ENCODE results near the gene COL19A1.

Gene COL19A1

GRCh38 chr6:70241031-70241430 lies 374.7 kb downstream of the COL19A1 start:
- Histone ChIP-seq H3K9ac (no peak overlapping the region), H3K27me3 (ENCODE audit: control insufficient read depth, insufficient read depth, low read length) (no peaks in the 10 kb centered on the region), H3K4me2 (ENCODE audit: low read length) (peak overlapping the region; percentile 6), H3K4me1 (peaks cover 3% of the 10 kb centered on the region), H3K36me3 (ENCODE audit: control insufficient read depth, insufficient read depth, low read length) (no peaks in the 10 kb centered on the region), H3K9me3 (ENCODE audit: control insufficient read depth, low read length) (no peaks in the 10 kb centered on the region), H3K4me3 (ENCODE audit: low read depth, low read length) (no peak overlapping the region), H3K79me2 (no peaks in the 10 kb centered on the region), H3K27ac (no peak overlapping the region), H2AFZ (no peak overlapping the region)
- TF ChIP-seq, protein P1, sequence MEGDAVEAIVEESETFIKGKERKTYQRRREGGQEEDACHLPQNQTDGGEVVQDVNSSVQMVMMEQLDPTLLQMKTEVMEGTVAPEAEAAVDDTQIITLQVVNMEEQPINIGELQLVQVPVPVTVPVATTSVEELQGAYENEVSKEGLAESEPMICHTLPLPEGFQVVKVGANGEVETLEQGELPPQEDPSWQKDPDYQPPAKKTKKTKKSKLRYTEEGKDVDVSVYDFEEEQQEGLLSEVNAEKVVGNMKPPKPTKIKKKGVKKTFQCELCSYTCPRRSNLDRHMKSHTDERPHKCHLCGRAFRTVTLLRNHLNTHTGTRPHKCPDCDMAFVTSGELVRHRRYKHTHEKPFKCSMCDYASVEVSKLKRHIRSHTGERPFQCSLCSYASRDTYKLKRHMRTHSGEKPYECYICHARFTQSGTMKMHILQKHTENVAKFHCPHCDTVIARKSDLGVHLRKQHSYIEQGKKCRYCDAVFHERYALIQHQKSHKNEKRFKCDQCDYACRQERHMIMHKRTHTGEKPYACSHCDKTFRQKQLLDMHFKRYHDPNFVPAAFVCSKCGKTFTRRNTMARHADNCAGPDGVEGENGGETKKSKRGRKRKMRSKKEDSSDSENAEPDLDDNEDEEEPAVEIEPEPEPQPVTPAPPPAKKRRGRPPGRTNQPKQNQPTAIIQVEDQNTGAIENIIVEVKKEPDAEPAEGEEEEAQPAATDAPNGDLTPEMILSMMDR (IDR thresholded peaks at IDR 0.05) = no peak

- no peaks in the 10 kb centered on the region for H3K9me3 ChIP-seq (ENCODE audit: control insufficient read depth, low read length)
- H3K27ac ChIP-seq = no peak overlapping the region
- peaks cover 3% of the 10 kb centered on the region for H3K4me1 ChIP-seq
- no peaks in the 10 kb centered on the region for H3K27me3 ChIP-seq (ENCODE audit: control insufficient read depth, insufficient read depth, low read length)
- no peak overlapping the region for H3K9ac ChIP-seq
- TF ChIP-seq, protein P1 (IDR thresholded peaks at IDR 0.05) = no peak
- no peak overlapping the region for H3K4me2 ChIP-seq (ENCODE audit: low read length)
- H2AFZ ChIP-seq = no peak overlapping the region
- H3K36me3 ChIP-seq (ENCODE audit: control insufficient read depth, insufficient read depth, low read length) = no peaks in the 10 kb centered on the region
- no peaks in the 10 kb centered on the region for H3K79me2 ChIP-seq
- no peak overlapping the region for H3K4me3 ChIP-seq (ENCODE audit: low read depth, low read length)
Observed at GRCh38 chr6:70241991-70242420, 375.6 kb downstream of the COL19A1 start.

DNA sequence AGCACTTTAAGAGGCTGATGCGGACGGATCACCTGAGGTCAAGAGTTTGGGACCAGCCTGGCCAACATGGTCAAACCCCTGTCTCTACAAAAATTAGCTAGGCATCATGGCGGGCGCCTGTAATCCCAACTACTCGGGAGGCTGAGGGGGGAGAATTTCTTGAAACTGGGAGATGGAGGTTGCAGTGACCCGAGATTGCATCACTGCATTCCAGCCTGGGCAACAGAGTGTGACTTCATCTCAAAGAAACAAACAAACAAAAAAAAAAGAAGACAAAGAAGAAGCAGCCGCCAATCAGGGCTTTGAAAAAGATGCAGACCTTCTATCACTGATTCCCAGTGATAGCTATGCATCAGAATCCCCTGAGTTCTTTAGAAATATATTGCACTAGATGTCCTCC lies 379.8 kb downstream of the COL19A1 start:
- no peak overlapping the region for H3K27ac ChIP-seq
- peaks cover 3% of the 10 kb centered on the region for H3K4me1 ChIP-seq
- H3K9ac ChIP-seq = no peak overlapping the region
- H3K79me2 ChIP-seq = no peaks in the 10 kb centered on the region
- no peaks in the 10 kb centered on the region for H3K36me3 ChIP-seq (ENCODE audit: control insufficient read depth, insufficient read depth, low read length)
- H2AFZ ChIP-seq = no peak overlapping the region
- TF ChIP-seq, protein P1 (IDR thresholded peaks at IDR 0.05) = no peak
- H3K4me2 ChIP-seq (ENCODE audit: low read length) = no peak overlapping the region
- H3K9me3 ChIP-seq (ENCODE audit: control insufficient read depth, low read length) = no peaks in the 10 kb centered on the region
- H3K27me3 ChIP-seq (ENCODE audit: control insufficient read depth, insufficient read depth, low read length) = no peaks in the 10 kb centered on the region
- no peak overlapping the region for H3K4me3 ChIP-seq (ENCODE audit: low read depth, low read length)

DNA sequence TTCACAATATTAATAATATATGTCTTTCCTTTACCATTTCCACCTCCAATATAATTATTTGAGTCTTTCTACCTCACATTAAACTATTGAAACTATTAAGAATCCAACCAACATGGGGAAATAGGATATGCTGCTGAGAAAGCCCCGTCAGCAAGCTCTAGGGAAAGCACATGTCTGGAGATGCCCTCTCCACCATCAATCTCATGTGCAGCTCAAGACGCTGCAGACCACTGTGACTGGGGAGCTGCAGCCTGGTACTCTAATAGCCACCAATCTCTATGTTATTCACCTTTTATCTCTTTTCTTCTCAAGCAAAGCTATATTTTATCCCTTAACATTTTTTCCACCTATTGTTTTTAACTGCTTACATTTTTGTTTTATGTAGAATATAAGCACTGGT lies 386.2 kb downstream of the COL19A1 start:
- no peaks in the 10 kb centered on the region for H3K27me3 ChIP-seq (ENCODE audit: control insufficient read depth, insufficient read depth, low read length)
- H3K79me2 ChIP-seq = no peaks in the 10 kb centered on the region
- H3K9me3 ChIP-seq (ENCODE audit: control insufficient read depth, low read length) = no peaks in the 10 kb centered on the region
- H3K9ac ChIP-seq = no peak overlapping the region
- no peak overlapping the region for H3K4me2 ChIP-seq (ENCODE audit: low read length)
- no peaks in the 10 kb centered on the region for H3K36me3 ChIP-seq (ENCODE audit: control insufficient read depth, insufficient read depth, low read length)
- no peak overlapping the region for H2AFZ ChIP-seq
- H3K27ac ChIP-seq = no peak overlapping the region
- no peaks in the 10 kb centered on the region for H3K4me1 ChIP-seq
- TF ChIP-seq, protein P1 (IDR thresholded peaks at IDR 0.05) = no peak
- H3K4me3 ChIP-seq (ENCODE audit: low read depth, low read length) = no peak overlapping the region

GRCh38 chr6:70253923-70254322 lies 387.6 kb downstream of the COL19A1 start:
- H3K4me3 ChIP-seq (ENCODE audit: low read depth, low read length) = no peak overlapping the region
- no peak overlapping the region for H2AFZ ChIP-seq
- H3K36me3 ChIP-seq (ENCODE audit: control insufficient read depth, insufficient read depth, low read length) = no peaks in the 10 kb centered on the region
- no peaks in the 10 kb centered on the region for H3K79me2 ChIP-seq
- TF ChIP-seq, protein P1 (IDR thresholded peaks at IDR 0.05) = no peak
- H3K9me3 ChIP-seq (ENCODE audit: control insufficient read depth, low read length) = no peaks in the 10 kb centered on the region
- H3K9ac ChIP-seq = no peak overlapping the region
- H3K27me3 ChIP-seq (ENCODE audit: control insufficient read depth, insufficient read depth, low read length) = no peaks in the 10 kb centered on the region
- no peaks in the 10 kb centered on the region for H3K4me1 ChIP-seq
- no peak overlapping the region for H3K27ac ChIP-seq
- H3K4me2 ChIP-seq (ENCODE audit: low read length) = no peak overlapping the region

Measured in parathyroid adenoma (tissue), 2 donors.